DOHH2 (cell line): ENCODE results near the gene CYP2A13.

Experiments used
- EZH2phosphoT487 ChIP-seq: fragments of 200-600 bp; sonication (generic); IDR thresholded peaks from 2 replicates; pipeline ENCODE4 v1.6.1; 2017; ENCODE audit warnings: borderline replicate concordance, mild to moderate bottlenecking, antibody characterized with exemption, low read length, moderate library complexity, mixed read lengths
- TF ChIP-seq, protein P1 (sequence below): fragments of 200-600 bp; sonication (generic); IDR thresholded peaks from one replicate; pipeline ENCODE4 v1.5.1; 2014; ENCODE audit warnings: antibody characterized with exemption, mild to moderate bottlenecking, low read depth, low read length; ENCODE audit not compliant: poor library complexity, severe bottlenecking

DNA sequence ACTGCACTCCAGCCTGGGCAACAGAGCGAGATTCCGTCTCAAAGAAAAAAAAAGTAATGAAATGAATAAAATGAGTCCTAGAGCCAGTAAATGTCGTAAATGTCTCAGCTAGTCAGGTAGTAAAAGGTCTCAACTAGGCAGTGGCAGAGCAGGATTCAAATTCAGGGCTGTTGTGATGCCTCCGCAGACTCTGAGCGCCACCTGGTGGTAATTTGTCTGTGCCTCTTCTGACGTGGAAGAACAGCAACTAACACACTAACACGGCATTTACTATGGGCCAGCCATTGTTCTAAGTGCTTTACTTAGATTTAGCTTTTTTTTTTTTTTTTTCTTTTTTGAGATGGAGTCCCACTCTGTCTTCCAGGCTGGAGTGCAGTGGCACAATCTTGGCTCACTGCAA lies 56.2 kb downstream of the CYP2A13 start:
- TF ChIP-seq, protein P1, sequence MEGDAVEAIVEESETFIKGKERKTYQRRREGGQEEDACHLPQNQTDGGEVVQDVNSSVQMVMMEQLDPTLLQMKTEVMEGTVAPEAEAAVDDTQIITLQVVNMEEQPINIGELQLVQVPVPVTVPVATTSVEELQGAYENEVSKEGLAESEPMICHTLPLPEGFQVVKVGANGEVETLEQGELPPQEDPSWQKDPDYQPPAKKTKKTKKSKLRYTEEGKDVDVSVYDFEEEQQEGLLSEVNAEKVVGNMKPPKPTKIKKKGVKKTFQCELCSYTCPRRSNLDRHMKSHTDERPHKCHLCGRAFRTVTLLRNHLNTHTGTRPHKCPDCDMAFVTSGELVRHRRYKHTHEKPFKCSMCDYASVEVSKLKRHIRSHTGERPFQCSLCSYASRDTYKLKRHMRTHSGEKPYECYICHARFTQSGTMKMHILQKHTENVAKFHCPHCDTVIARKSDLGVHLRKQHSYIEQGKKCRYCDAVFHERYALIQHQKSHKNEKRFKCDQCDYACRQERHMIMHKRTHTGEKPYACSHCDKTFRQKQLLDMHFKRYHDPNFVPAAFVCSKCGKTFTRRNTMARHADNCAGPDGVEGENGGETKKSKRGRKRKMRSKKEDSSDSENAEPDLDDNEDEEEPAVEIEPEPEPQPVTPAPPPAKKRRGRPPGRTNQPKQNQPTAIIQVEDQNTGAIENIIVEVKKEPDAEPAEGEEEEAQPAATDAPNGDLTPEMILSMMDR, result peak; percentile 81
- TF ChIP-seq EZH2phosphoT487, result no peak
